NCI-H1930 (cell line): ENCODE results near the gene ARID1B.
A peak's percentile ranks its signal among the peaks of the same experiment; 100 is the strongest.

Experiments used
- DNase-seq, 2 experiments: peaks; one replicate each; lab custom pipeline; 2025; lab: John Stamatoyannopoulos, UW

Gene ARID1B

GRCh38 chr6:156776840-156777576 is at the start of gene ARID1B:
Gene ARID1B (plus strand): TSS chr6:156777378. CDS start chr6:156777681, 303 bp downstream.
- peak; percentile 55 to 57 for DNase-seq

GRCh38 chr6:156727715-156728385 is 49.3 kb upstream of the ARID1B start:
- no peak for DNase-seq

- no peak for DNase-seq
These were observed 47.9 kb upstream of the ARID1B start for GRCh38 chr6:156729248-156729647.

GRCh38 chr6:156731396-156731795 is 45.8 kb upstream of the ARID1B start:
- DNase-seq, result no peak

GRCh38 chr6:156735751-156736150 is 41.4 kb upstream of the ARID1B start:
- no peak for DNase-seq

- DNase-seq, result no peak
These were observed 36.6 kb upstream of the ARID1B start for GRCh38 chr6:156740604-156741003.

GRCh38 chr6:156741287-156742073 is 35.7 kb upstream of the ARID1B start:
- DNase-seq, result no peak

GRCh38 chr6:156747715-156748114 is 29.5 kb upstream of the ARID1B start:
- DNase-seq, result no peak

- no peak for DNase-seq
These were observed 28.7 kb upstream of the ARID1B start for GRCh38 chr6:156748504-156748903.

GRCh38 chr6:156752666-156753301 is 24.4 kb upstream of the ARID1B start:
- no peak for DNase-seq

GRCh38 chr6:156756630-156757610 is 20.3 kb upstream of the ARID1B start:
- DNase-seq, result no peak

GRCh38 chr6:156757849-156758248 is 19.3 kb upstream of the ARID1B start:
- no peak for DNase-seq

- DNase-seq, result no peak
These were observed 16.8 kb upstream of the ARID1B start for GRCh38 chr6:156760377-156760776.

GRCh38 chr6:156762547-156762946 is 14.6 kb upstream of the ARID1B start:
- DNase-seq, result no peak

GRCh38 chr6:156765117-156765516 is 12.1 kb upstream of the ARID1B start:
- no peak for DNase-seq

- DNase-seq, result no peak
These were observed 9.3 kb upstream of the ARID1B start for GRCh38 chr6:156767603-156768467.

GRCh38 chr6:156771047-156771446 is 6.1 kb upstream of the ARID1B start:
- no peak for DNase-seq

- DNase-seq, result no peak
These were observed 5.4 kb upstream of the ARID1B start for GRCh38 chr6:156771761-156772160.

GRCh38 chr6:156773476-156773875 is 3.7 kb upstream of the ARID1B start:
- DNase-seq, result no peak
